HepG2 (cell line): ENCODE measurements around the gene UBE2O. TPM values are rescaled to one million over a fixed set of nuclear protein-coding genes. Genes with fewer than 3 reads are reported as not detected.

Experiments
- ARNT ChIP-seq: fragments of 450-650 bp; IDR thresholded peaks from 2 replicates; pipeline ENCODE4 v1.6.1; 2017
- ATF4 ChIP-seq, 2 experiments: fragments of 450-650 bp in 1 of 2; sonication (generic) in 1 of 2; formaldehyde crosslinking; IDR thresholded peaks; 2 replicates each; pipeline versions ENCODE4 v1.5.0 to v1.8.0; 2020 to 2022; ENCODE audit warnings: mild to moderate bottlenecking in 1 of 2, missing genetic modification reagents in 1 of 2
- HNF1B ChIP-seq: sonication (generic); formaldehyde crosslinking; IDR thresholded peaks from 2 replicates; pipeline ENCODE4 v1.5.1; 2020; ENCODE audit warnings: mild to moderate bottlenecking, moderate library complexity, missing genetic modification reagents
- IRF1 ChIP-seq: sonication (generic); formaldehyde crosslinking; IDR thresholded peaks from 2 replicates; pipeline ENCODE4 v1.4.0; 2020; ENCODE audit warnings: low read depth, mild to moderate bottlenecking, missing genetic modification reagents
- MLLT10 ChIP-seq: sonication (generic); formaldehyde crosslinking; IDR thresholded peaks from 2 replicates; pipeline ENCODE4 v1.4.0; 2020; ENCODE audit warnings: missing genetic modification reagents
- MXD1 ChIP-seq: sonication (generic); formaldehyde crosslinking; IDR thresholded peaks from 2 replicates; pipeline ENCODE4 v1.4.0; 2020; ENCODE audit warnings: mild to moderate bottlenecking, missing genetic modification reagents
- NR2C2 ChIP-seq: sonication (generic); formaldehyde crosslinking; IDR thresholded peaks from 2 replicates; pipeline ENCODE4 v1.4.0; 2020; ENCODE audit warnings: missing genetic modification reagents, mild to moderate bottlenecking, moderate library complexity, borderline replicate concordance
- PAWR ChIP-seq: sonication (generic); formaldehyde crosslinking; IDR thresholded peaks from 2 replicates; pipeline ENCODE4 v1.4.0; 2020; ENCODE audit warnings: missing genetic modification reagents, mild to moderate bottlenecking, borderline replicate concordance
- SRF ChIP-seq: IDR thresholded peaks from 2 replicates; pipeline ENCODE4 v1.6.1; 2011; ENCODE audit warnings: mild to moderate bottlenecking, low read depth, low read length, moderate library complexity
- TRAFD1 ChIP-seq: sonication (generic); formaldehyde crosslinking; IDR thresholded peaks from 2 replicates; pipeline ENCODE4 v1.5.1; 2020; ENCODE audit warnings: missing genetic modification reagents, mild to moderate bottlenecking, borderline replicate concordance
- ZBTB3 ChIP-seq: sonication (generic); formaldehyde crosslinking; IDR thresholded peaks from 2 replicates; pipeline ENCODE4 v1.4.0; 2020; ENCODE audit warnings: low read depth, mild to moderate bottlenecking, moderate library complexity, missing genetic modification reagents, borderline replicate concordance
- ZBTB7A ChIP-seq: sonication (generic); formaldehyde crosslinking; IDR thresholded peaks from 2 replicates; pipeline ENCODE4 v1.8.0; 2022; ENCODE audit warnings: mild to moderate bottlenecking, missing genetic modification reagents
- ZNF280B ChIP-seq: sonication (generic); formaldehyde crosslinking; IDR thresholded peaks from 2 replicates; pipeline ENCODE4 v1.5.0; 2020; ENCODE audit warnings: missing genetic modification reagents, mild to moderate bottlenecking, borderline replicate concordance
- ZNF430 ChIP-seq: sonication (generic); formaldehyde crosslinking; IDR thresholded peaks from 2 replicates; pipeline ENCODE4 v1.9.0; 2021; ENCODE audit warnings: mild to moderate bottlenecking, missing genetic modification reagents
- ZNF468 ChIP-seq: sonication (generic); formaldehyde crosslinking; IDR thresholded peaks from 2 replicates; pipeline ENCODE4 v1.8.0; 2022; ENCODE audit warnings: mild to moderate bottlenecking, moderate library complexity, missing genetic modification reagents
- ZNF724P ChIP-seq: sonication (generic); formaldehyde crosslinking; IDR thresholded peaks from 2 replicates; pipeline ENCODE4 v1.8.0; 2022; ENCODE audit warnings: missing genetic modification reagents, borderline replicate concordance
- ZNF761 ChIP-seq: sonication (generic); formaldehyde crosslinking; conservative IDR thresholded peaks from 2 replicates; pipeline ENCODE4 v1.4.0; 2020; ENCODE audit warnings: mild to moderate bottlenecking, missing genetic modification reagents
- ZNF770 ChIP-seq: sonication (generic); formaldehyde crosslinking; IDR thresholded peaks from 2 replicates; pipeline ENCODE4 v1.5.0; 2020; ENCODE audit warnings: mild to moderate bottlenecking, missing genetic modification reagents
- polyA plus RNA-seq, 8 experiments: library from polyadenylated mRNA; depleted of rRNA in 3 of 8; stranded (reverse) in 7 of 8; unstranded in 1 of 8; fragments of >200 nt; fragmentation: Illumina TruSeq in 4 of 8; extraction: Trizol in 4 of 8; gene quantifications; 2 replicates each; pipeline versions ENCODE4 v1.2.1 to v1.2.3, GENCODE V29; 2011 to 2016; ENCODE audit warnings: low read depth in 4 of 8, missing spikeins in 1 of 8, mixed read lengths in 1 of 8; ENCODE audit not compliant: insufficient read depth in 1 of 8
- total RNA-seq, 5 experiments: library from RNA; depleted of rRNA; stranded (reverse); fragments of >200 nt; fragmentation: Illumina TruSeq; extraction: Trizol; gene quantifications; 2 replicates each; pipeline ENCODE4 v1.2.3, GENCODE V29; 2016; ENCODE audit warnings: low read depth in 1 of 5

Gene UBE2O
- total and polyA plus RNA-seq, 2 of the 13 experiments (the other 11 are each of a cell fraction or from before 2014, with no cell fraction given): 21.5 to 23.5 TPM

- TF ChIP-seq TRAFD1 (no peak), ZNF430 (CRISPR knock-in tag) (no peak), ZNF468 (no peak), ZNF280B (0 out of 2 replicates have a peak, but pooled peaks have one; percentile 38), SRF (no peak), ATF4 (CRISPR knock-in tag; IDR thresholded peaks at IDR 0.05) (peak in 1 of 2 experiments; percentile 57; a peak in 1 of 4 replicates), NR2C2 (CRISPR knock-in tag) (peak; percentile 73; the same call in 1 of the 2 replicates), ZNF770 (CRISPR knock-in tag) (peak; percentile 13; the same call in 1 of the 2 replicates), ZBTB7A (CRISPR knock-in tag) (peak; percentile 75; the same call in 1 of the 2 replicates), MXD1 (CRISPR knock-in tag) (peak; percentile 69; the same call in 1 of the 2 replicates), HNF1B (0 out of 2 replicates have a peak, but pooled peaks have one; percentile 8), MLLT10 (peak; percentile 56; the same call in 1 of the 2 replicates), PAWR (CRISPR knock-in tag) (peak; percentile 85; the same call in 1 of the 2 replicates), ARNT (no peak), ZBTB3 (CRISPR knock-in tag) (peak; percentile 8; the same call in 1 of the 2 replicates), IRF1 (CRISPR knock-in tag) (no peak), ZNF724P (CRISPR knock-in tag) (no peak), ZNF761 (CRISPR knock-in tag) (peak; percentile 56; the same call in 1 of the 2 replicates)
These were observed 71.2 kb downstream of the UBE2O start (continued) for GRCh38 chr17:76381633-76382350.
